OCI-LY3 (cell line): ENCODE measurements around the gene DENND1A.

Source experiments
- H2AFZ ChIP-seq: fragments of 200-600, 300-600 bp; shearing (Covaris generic); 2 replicates; pipeline ENCODE4 v1.6.0; 2014; ENCODE audit warnings: antibody characterized with exemption, low read depth, low read length
- H3K27ac ChIP-seq: fragments of 200-600, 300-600 bp; sonication (generic); 2 replicates; pipeline ENCODE4 v1.5.1; 2014; ENCODE audit warnings: mild to moderate bottlenecking, low read length, moderate library complexity, mixed read lengths
- H3K27me3 ChIP-seq: fragments of 200-600, 300-600 bp; sonication (generic); 2 replicates; pipeline ENCODE4 v1.6.1; 2014; ENCODE audit warnings: low read depth, low read length, mixed read lengths
- H3K36me3 ChIP-seq: fragments of 200-600, 300-600 bp; sonication (generic); replicated peaks from 2 replicates; pipeline ENCODE3; 2014; ENCODE audit warnings: low read depth, low read length, mixed read lengths
- H3K4me1 ChIP-seq: fragments of 300-600, 200-600 bp; sonication (generic); 2 replicates; pipeline ENCODE4 v1.6.1; 2014; ENCODE audit warnings: low read length, mixed read lengths
- H3K4me2 ChIP-seq: fragments of 200-600, 300-600 bp; sonication (generic); 2 replicates; pipeline ENCODE4 v1.6.1; 2014; ENCODE audit warnings: low read length, mixed read lengths
- H3K4me3 ChIP-seq: fragments of 300-600, 200-600 bp; sonication (generic); 2 replicates; pipeline ENCODE4 v1.5.1; 2014; ENCODE audit warnings: antibody characterized with exemption, mild to moderate bottlenecking, low read length, moderate library complexity
- H3K79me2 ChIP-seq: fragments of 300-600, 200-600 bp; shearing (Covaris generic); 2 replicates; pipeline ENCODE4 v1.6.1; 2014; ENCODE audit warnings: mild to moderate bottlenecking, low read length, mixed read lengths
- H3K9ac ChIP-seq: fragments of 300-600, 200-600 bp; shearing (Covaris generic); 2 replicates; pipeline ENCODE4 v1.6.0; 2014; ENCODE audit warnings: mild to moderate bottlenecking, low read length, moderate library complexity
- H3K9me3 ChIP-seq: fragments of 200-600, 300-600 bp; shearing (Covaris generic); 2 replicates; pipeline ENCODE4 v1.6.1; 2014; ENCODE audit warnings: low read length, mixed read lengths; ENCODE audit not compliant: insufficient read depth
- H4K20me1 ChIP-seq: fragments of 200-600, 300-600 bp; sonication (generic); 2 replicates; pipeline ENCODE4 v1.6.1; 2016; ENCODE audit warnings: low read length, mixed read lengths; ENCODE audit not compliant: insufficient read depth
- CTCF ChIP-seq: fragments of 200-600, 300-600 bp; sonication (generic); IDR thresholded peaks from 2 replicates; pipeline ENCODE4 v1.5.1; 2014; ENCODE audit warnings: antibody characterized with exemption, low read length, low read depth
- EZH2phosphoT487 ChIP-seq: fragments of 200-600 bp; shearing (Covaris generic); IDR thresholded peaks from 2 replicates; pipeline ENCODE4 v1.6.1; 2018; ENCODE audit warnings: antibody characterized with exemption, mixed run types, low read depth

DENND1A gene

GRCh38 chr9:123450996-123451395, 478.9 kb downstream of the DENND1A start:
- H3K9ac ChIP-seq: no peak overlapping the region
- no peak overlapping the region for H3K27ac ChIP-seq
- H3K4me2 ChIP-seq: no peak overlapping the region
- H3K27me3 ChIP-seq: no peaks in the 10 kb centered on the region
- H3K36me3 ChIP-seq: peaks cover 20% of the 10 kb centered on the region
- no peak overlapping the region for H3K4me3 ChIP-seq
- no peaks in the 10 kb centered on the region for H3K4me1 ChIP-seq
- no peaks in the 10 kb centered on the region for H3K9me3 ChIP-seq
- H4K20me1 ChIP-seq: peaks cover 4% of the 10 kb centered on the region; the same call in 1 of the 2 replicates
- H3K79me2 ChIP-seq: no peaks in the 10 kb centered on the region
- no peak overlapping the region for H2AFZ ChIP-seq
- no peak for TF ChIP-seq CTCF
- TF ChIP-seq EZH2phosphoT487: no peak

- peaks cover 13% of the 10 kb centered on the region for H3K36me3 ChIP-seq
- no peak for TF ChIP-seq EZH2phosphoT487
- TF ChIP-seq CTCF: no peak
- H4K20me1 ChIP-seq: peaks cover 4% of the 10 kb centered on the region; the same call in 1 of the 2 replicates
- H2AFZ ChIP-seq: no peak overlapping the region
- H3K4me1 ChIP-seq: no peaks in the 10 kb centered on the region
- H3K9ac ChIP-seq: no peak overlapping the region
- no peak overlapping the region for H3K27ac ChIP-seq
- H3K4me2 ChIP-seq: no peak overlapping the region
- no peaks in the 10 kb centered on the region for H3K27me3 ChIP-seq
- H3K4me3 ChIP-seq: no peak overlapping the region
- H3K9me3 ChIP-seq: no peaks in the 10 kb centered on the region
- no peaks in the 10 kb centered on the region for H3K79me2 ChIP-seq
Measured at GRCh38 chr9:123450098-123450770, 479.7 kb downstream of the DENND1A start.

- TF ChIP-seq CTCF (no peak), EZH2phosphoT487 (no peak)
- H3K9me3 ChIP-seq: no peaks in the 10 kb centered on the region
Measured at GRCh38 chr9:123447934-123448646, 481.8 kb downstream of the DENND1A start.

GRCh38 chr9:123445981-123446610, 483.8 kb downstream of the DENND1A start:
- Histone ChIP-seq H3K36me3 (peaks cover 8% of the 10 kb centered on the region), H3K4me1 (no peaks in the 10 kb centered on the region), H3K27me3 (no peaks in the 10 kb centered on the region), H3K4me2 (no peak overlapping the region), H2AFZ (no peak overlapping the region), H3K9ac (no peak overlapping the region), H3K27ac (no peak overlapping the region), H3K9me3 (no peaks in the 10 kb centered on the region), H3K79me2 (no peaks in the 10 kb centered on the region), H4K20me1 (no peaks in the 10 kb centered on the region), H3K4me3 (no peak overlapping the region)
- TF ChIP-seq CTCF (no peak), EZH2phosphoT487 (no peak)

More at GRCh38 chr9:123447934-123448646, 481.8 kb downstream of the DENND1A start:
- Histone ChIP-seq H3K27me3 (no peaks in the 10 kb centered on the region), H2AFZ (no peak overlapping the region), H3K27ac (no peak overlapping the region), H3K4me2 (no peak overlapping the region), H3K4me1 (no peaks in the 10 kb centered on the region), H3K36me3 (peaks cover 13% of the 10 kb centered on the region), H3K79me2 (no peaks in the 10 kb centered on the region), H3K4me3 (no peak overlapping the region), H3K9ac (no peak overlapping the region), H4K20me1 (no peaks in the 10 kb centered on the region)
